Lower lobe of right lung (tissue), 2 donors: ENCODE results near the gene BHLHA15. TPM values are rescaled to one million over a fixed set of nuclear protein-coding genes. Genes with fewer than 3 reads are reported as not detected.

Experiments
- ATAC-seq, 2 donors: fragments of 200-7000 bp; cut with Tn5 transposase; one replicate each; pipeline ENCODE4 v1.9.1; 2020 to 2022; ENCODE audit warnings: mild to moderate bottlenecking in 2 of 2, moderate library complexity in 2 of 2
- DNase-seq: peaks from one replicate; pipeline ENCODE4 v3.0.0-alpha.2; 2020
- H3K27ac ChIP-seq: fragments of 200-600 bp; one replicate; pipeline ENCODE4 v1.8.0; 2022
- H3K27me3 ChIP-seq: fragments of 200-600 bp; one replicate; pipeline ENCODE4 v1.8.0; 2022; ENCODE audit warnings: low read depth
- H3K36me3 ChIP-seq: fragments of 200-600 bp; one replicate; pipeline ENCODE4 v1.8.0; 2022; ENCODE audit warnings: mild to moderate bottlenecking
- H3K4me1 ChIP-seq: fragments of 200-600 bp; one replicate; pipeline ENCODE4 v1.8.0; 2022
- H3K4me3 ChIP-seq: fragments of 200-600 bp; one replicate; pipeline ENCODE4 v1.8.0; 2022; ENCODE audit warnings: mild to moderate bottlenecking
- H3K9me3 ChIP-seq: fragments of 200-600 bp; one replicate; pipeline ENCODE4 v1.8.0; 2022
- intact Hi-C: fragments of 100-400 bp; cut with DNase I; formaldehyde crosslinking; loops from one replicate; pipeline ENCODE4 v1.11.0; 2022
- total RNA-seq: library from RNA; stranded (reverse); fragmentation: NEBNext Ultra II Directional; extraction: Animal tissue kit (Norgen Biotek cat#: 25700); gene quantifications from one replicate; pipeline ENCODE4 v1.2.1, GENCODE V29; 2021
- TF ChIP-seq, protein P1 (sequence below): fragments of 200-600 bp; IDR thresholded peaks from one replicate; pipeline ENCODE4 v1.8.0; 2022; ENCODE audit warnings: antibody characterized with exemption, mild to moderate bottlenecking
- donor health status: DM: no; HTN: yes; CAD: no; lungs with severe emphysema.

Gene BHLHA15
- total RNA-seq, 1 donor from 2014 or later: 1.2 TPM

- no peak for DNase-seq
- TF ChIP-seq, protein P1, sequence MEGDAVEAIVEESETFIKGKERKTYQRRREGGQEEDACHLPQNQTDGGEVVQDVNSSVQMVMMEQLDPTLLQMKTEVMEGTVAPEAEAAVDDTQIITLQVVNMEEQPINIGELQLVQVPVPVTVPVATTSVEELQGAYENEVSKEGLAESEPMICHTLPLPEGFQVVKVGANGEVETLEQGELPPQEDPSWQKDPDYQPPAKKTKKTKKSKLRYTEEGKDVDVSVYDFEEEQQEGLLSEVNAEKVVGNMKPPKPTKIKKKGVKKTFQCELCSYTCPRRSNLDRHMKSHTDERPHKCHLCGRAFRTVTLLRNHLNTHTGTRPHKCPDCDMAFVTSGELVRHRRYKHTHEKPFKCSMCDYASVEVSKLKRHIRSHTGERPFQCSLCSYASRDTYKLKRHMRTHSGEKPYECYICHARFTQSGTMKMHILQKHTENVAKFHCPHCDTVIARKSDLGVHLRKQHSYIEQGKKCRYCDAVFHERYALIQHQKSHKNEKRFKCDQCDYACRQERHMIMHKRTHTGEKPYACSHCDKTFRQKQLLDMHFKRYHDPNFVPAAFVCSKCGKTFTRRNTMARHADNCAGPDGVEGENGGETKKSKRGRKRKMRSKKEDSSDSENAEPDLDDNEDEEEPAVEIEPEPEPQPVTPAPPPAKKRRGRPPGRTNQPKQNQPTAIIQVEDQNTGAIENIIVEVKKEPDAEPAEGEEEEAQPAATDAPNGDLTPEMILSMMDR: no peak
- peaks cover 47% of the 10 kb centered on the region for H3K36me3 ChIP-seq
- ATAC-seq: no peak
- H3K9me3 ChIP-seq: no peaks in the 10 kb centered on the region
- H3K4me3 ChIP-seq: no peak overlapping the region
- no peaks in the 10 kb centered on the region for H3K4me1 ChIP-seq
- H3K27ac ChIP-seq: no peak overlapping the region
- intact Hi-C loops: no loop called here
- H3K27me3 ChIP-seq: no peaks in the 10 kb centered on the region
These were observed 21.7 kb upstream of the BHLHA15 start for GRCh38 chr7:98189559-98189958.

- H3K27ac ChIP-seq: no peak overlapping the region
- intact Hi-C loops: no loop called here
- H3K27me3 ChIP-seq: no peaks in the 10 kb centered on the region
- H3K9me3 ChIP-seq: no peaks in the 10 kb centered on the region
- DNase-seq: no peak
- ATAC-seq: no peak
- no peak overlapping the region for H3K4me3 ChIP-seq
- H3K36me3 ChIP-seq: peaks cover 70% of the 10 kb centered on the region
- TF ChIP-seq, protein P1: no peak
- no peaks in the 10 kb centered on the region for H3K4me1 ChIP-seq
These were observed 19.4 kb upstream of the BHLHA15 start for GRCh38 chr7:98191668-98192431.

DNA sequence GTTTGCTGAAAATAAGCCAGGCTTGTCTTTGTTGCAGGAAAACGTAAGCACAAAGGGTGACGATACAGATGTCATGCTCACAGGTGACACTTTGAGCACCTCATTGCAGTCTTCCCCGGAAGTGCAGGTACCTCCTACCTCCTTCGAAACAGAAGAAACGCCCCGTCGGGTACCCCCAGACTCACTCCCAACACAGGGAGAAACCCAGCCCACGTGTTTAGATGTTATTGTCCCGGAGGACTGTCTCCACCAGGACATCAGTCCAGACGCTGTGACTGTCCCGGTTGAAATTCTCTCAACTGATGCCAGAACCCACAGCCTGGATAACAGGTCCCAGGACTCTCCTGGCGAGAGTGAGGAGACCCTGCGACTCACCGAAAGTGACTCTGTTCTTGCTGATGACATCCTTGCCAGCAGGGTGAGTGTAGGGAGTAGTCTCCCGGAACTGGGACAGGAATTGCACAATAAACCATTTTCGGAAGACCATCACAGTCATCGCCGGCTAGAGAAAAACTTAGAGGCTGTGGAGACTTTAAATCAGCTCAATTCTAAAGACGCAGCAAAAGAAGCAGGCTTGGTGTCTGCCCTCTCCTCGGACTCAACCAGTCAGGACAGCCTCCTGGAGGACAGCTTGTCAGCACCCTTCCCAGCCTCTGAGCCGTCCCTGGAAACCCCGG is 18.3 kb upstream of the BHLHA15 start:
- H3K9me3 ChIP-seq: no peaks in the 10 kb centered on the region
- no peaks in the 10 kb centered on the region for H3K27me3 ChIP-seq
- H3K27ac ChIP-seq: no peak overlapping the region
- DNase-seq (no peak), ATAC-seq (no peak)
- H3K36me3 ChIP-seq: peaks cover 66% of the 10 kb centered on the region
- TF ChIP-seq, protein P1: no peak
- intact Hi-C loops: no loop called here
- no peak overlapping the region for H3K4me3 ChIP-seq
- no peaks in the 10 kb centered on the region for H3K4me1 ChIP-seq

GRCh38 chr7:98193474-98194180 is 17.6 kb upstream of the BHLHA15 start:
- no peak for DNase-seq
- Histone ChIP-seq H3K36me3 (peaks cover 62% of the 10 kb centered on the region), H3K27me3 (no peaks in the 10 kb centered on the region), H3K4me1 (no peaks in the 10 kb centered on the region), H3K9me3 (peaks cover 4% of the 10 kb centered on the region), H3K27ac (no peak overlapping the region), H3K4me3 (no peak overlapping the region)
- intact Hi-C loops: no loop called here
- TF ChIP-seq, protein P1: no peak
- no peak for ATAC-seq

- no peaks in the 10 kb centered on the region for H3K4me1 ChIP-seq
These were observed 17.1 kb upstream of the BHLHA15 start for GRCh38 chr7:98194186-98194585.

More at GRCh38 chr7:98194186-98194585, 17.1 kb upstream of the BHLHA15 start:
- intact Hi-C loops: no loop called here
- H3K9me3 ChIP-seq: peaks cover 5% of the 10 kb centered on the region
- ATAC-seq (no peak), DNase-seq (no peak)
- TF ChIP-seq, protein P1: no peak
- no peak overlapping the region for H3K27ac ChIP-seq
- no peaks in the 10 kb centered on the region for H3K27me3 ChIP-seq
- peaks cover 62% of the 10 kb centered on the region for H3K36me3 ChIP-seq
- no peak overlapping the region for H3K4me3 ChIP-seq
